Anterior cingulate cortex (tissue), 58 donors: ENCODE data around the gene ASH1L.
"Not testable (repeated sequence)": the region's sequence is repeated elsewhere in the genome, so short reads cannot be mapped to it uniquely, and the experiment has no call there.

ENCODE experiments used
- DNase-seq, 58 donors: peaks; one replicate each; lab custom pipeline; 2025; lab: John Stamatoyannopoulos, UW

The ASH1L gene

DNA sequence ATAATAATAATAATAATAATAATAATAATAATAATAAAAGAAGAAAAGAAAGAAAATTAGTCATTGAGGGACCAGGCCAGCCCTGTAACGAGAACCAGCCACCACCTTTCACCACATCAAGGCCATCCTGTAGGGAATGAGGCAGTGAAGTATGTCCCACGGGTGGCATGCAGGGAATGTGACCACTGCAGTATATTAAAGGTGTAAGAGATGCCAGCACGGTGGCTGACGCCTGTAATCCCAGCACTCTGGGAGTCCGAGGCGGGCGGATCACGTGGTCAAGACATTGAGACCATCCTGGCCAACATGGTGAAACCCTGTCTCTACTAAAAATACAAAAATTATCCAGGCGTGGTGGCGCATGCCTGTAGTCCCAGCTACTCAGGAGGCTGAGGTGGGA, 271.6 kb downstream of the ASH1L start:
- not testable (repeated sequence) for DNase-seq

DNA sequence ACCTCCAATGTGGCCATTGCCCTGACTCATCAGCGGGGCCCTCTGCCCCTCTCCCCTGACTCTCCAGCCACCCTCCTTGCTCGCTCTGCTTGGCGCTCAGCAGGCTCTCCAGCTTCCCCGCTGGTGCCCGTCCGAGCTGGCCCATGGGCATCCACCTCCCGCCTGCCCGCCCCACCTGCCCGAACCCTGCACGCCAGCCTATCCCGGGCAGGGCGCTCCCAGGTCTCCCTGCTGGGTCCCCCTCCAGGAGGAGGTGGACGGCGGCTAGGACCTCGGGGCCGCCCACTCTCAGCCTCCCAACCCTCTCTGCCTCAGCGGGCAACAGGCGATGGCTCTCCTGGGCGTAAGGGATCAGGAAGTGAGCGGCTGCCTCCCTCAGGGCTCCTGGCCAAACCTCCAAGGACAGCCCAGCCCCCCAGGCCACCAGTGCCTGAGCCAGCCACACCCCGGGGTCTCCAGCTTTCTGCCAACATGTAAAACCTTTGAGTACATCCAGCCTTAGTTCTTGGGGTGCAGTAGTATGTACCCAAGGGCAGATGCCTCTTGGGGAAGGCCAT, 274.5 kb downstream of the ASH1L start:
- DNase-seq, result no peak

DNA sequence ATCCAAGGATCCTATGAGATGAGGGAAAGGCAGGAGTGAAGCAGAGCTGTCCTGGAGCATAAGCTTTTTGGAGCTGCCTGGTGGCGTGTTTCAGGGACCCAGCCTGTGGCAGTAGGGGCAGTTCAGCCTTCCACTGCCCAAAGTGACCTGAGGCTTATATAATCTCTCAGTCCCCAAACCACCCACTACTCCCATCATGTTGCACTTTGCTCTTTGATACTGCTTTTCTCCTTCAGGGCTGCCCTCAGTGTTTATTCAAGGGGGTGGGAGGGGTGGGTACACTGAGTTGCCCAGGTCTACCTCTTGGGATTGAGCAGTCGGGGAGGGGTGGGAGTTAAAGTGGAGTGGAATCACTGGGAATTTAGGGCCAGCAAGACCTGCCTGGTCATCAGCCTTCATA, 276.1 kb downstream of the ASH1L start:
- DNase-seq, result no peak

DNA sequence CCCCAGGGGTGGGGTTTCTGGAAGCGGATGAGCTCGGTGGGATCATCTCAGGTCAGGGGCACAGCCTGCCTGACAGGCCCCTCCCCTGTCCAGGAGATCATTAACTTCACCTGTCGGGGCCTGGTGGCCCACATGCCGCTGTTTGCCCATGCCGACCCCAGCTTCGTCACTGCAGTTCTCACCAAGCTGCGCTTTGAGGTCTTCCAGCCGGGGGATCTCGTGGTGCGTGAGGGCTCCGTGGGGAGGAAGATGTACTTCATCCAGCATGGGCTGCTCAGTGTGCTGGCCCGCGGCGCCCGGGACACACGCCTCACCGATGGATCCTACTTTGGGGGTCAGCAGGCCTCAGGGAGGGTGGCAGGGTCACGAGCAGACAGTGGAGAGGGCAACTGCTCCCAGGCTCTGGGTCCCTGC, 277.0 kb downstream of the ASH1L start:
- no peak for DNase-seq
